Measurements from ENCODE around the gene DDIT3.

Gene DDIT3

GRCh38 chr12:57483466-57483865 lies 36.8 kb downstream of the DDIT3 start:
- TF ChIP-seq MAX (IDR thresholded peaks at IDR 0.05), result no peak
- TF ChIP-seq ZBTB7A (IDR thresholded peaks at IDR 0.05; ENCODE audit: low read depth), result no peak
- no peak for TF ChIP-seq YY1 (IDR thresholded peaks at IDR 0.05; ENCODE audit: low read depth)
- TF ChIP-seq TEAD4 (IDR thresholded peaks at IDR 0.05), result peak; percentile 65
- no peak for TF ChIP-seq TAF1 (IDR thresholded peaks at IDR 0.05; ENCODE audit: low read depth)
- no peak for TF ChIP-seq USF1 (IDR thresholded peaks at IDR 0.05)

GRCh38 chr12:57481671-57482070 lies 38.6 kb downstream of the DDIT3 start:
- TF ChIP-seq REST (IDR thresholded peaks at IDR 0.05; ENCODE audit: low read depth), result no peak
- no peak for TF ChIP-seq ZBTB7A (IDR thresholded peaks at IDR 0.05; ENCODE audit: low read depth)
- no peak for TF ChIP-seq CREB1 (IDR thresholded peaks at IDR 0.05; ENCODE audit: low read depth)
- no peak for TF ChIP-seq TCF12 (IDR thresholded peaks at IDR 0.05; ENCODE audit: low read depth)
- TF ChIP-seq USF1 (IDR thresholded peaks at IDR 0.05), result no peak
- TF ChIP-seq NFIC (IDR thresholded peaks at IDR 0.05), result no peak
- no peak for TF ChIP-seq TEAD4 (IDR thresholded peaks at IDR 0.05)
- no peak for TF ChIP-seq EP300 (IDR thresholded peaks at IDR 0.05; ENCODE audit: borderline replicate concordance)
- TF ChIP-seq TAF1 (IDR thresholded peaks at IDR 0.05; ENCODE audit: low read depth), result no peak
- no peak for TF ChIP-seq EGR1 (IDR thresholded peaks at IDR 0.05)
- TF ChIP-seq RAD21 (IDR thresholded peaks at IDR 0.05; ENCODE audit: low read depth), result no peak
- no peak for TF ChIP-seq FOXM1 (IDR thresholded peaks at IDR 0.05; ENCODE audit: borderline replicate concordance, low read depth)
- no peak for TF ChIP-seq CEBPB (IDR thresholded peaks at IDR 0.05)
- TF ChIP-seq YY1 (IDR thresholded peaks at IDR 0.05; ENCODE audit: low read depth), result no peak
- TF ChIP-seq MAX (IDR thresholded peaks at IDR 0.05), result no peak

GRCh38 chr12:57479376-57480115 lies 40.8 kb downstream of the DDIT3 start, which contains the start of gene ARHGAP9:
ARHGAP9 (minus strand) TSS chr12:57479866; CDS start chr12:57479406, 460 bp downstream.
- no peak for TF ChIP-seq USF1 (IDR thresholded peaks at IDR 0.05)

- TF ChIP-seq EP300 (IDR thresholded peaks at IDR 0.05; ENCODE audit: borderline replicate concordance), result no peak
- TF ChIP-seq YY1 (IDR thresholded peaks at IDR 0.05; ENCODE audit: low read depth), result no peak
- no peak for TF ChIP-seq ZBTB7A (IDR thresholded peaks at IDR 0.05; ENCODE audit: low read depth)
- TF ChIP-seq TEAD4 (IDR thresholded peaks at IDR 0.05), result no peak
- no peak for TF ChIP-seq TCF12 (IDR thresholded peaks at IDR 0.05; ENCODE audit: low read depth)
- no peak for TF ChIP-seq NFIC (IDR thresholded peaks at IDR 0.05)
- TF ChIP-seq USF1 (IDR thresholded peaks at IDR 0.05), result no peak
- no peak for TF ChIP-seq EGR1 (IDR thresholded peaks at IDR 0.05)
- no peak for TF ChIP-seq CREB1 (IDR thresholded peaks at IDR 0.05; ENCODE audit: low read depth)
- no peak for TF ChIP-seq FOXM1 (IDR thresholded peaks at IDR 0.05; ENCODE audit: borderline replicate concordance, low read depth)
- TF ChIP-seq RAD21 (IDR thresholded peaks at IDR 0.05; ENCODE audit: low read depth), result no peak
- no peak for TF ChIP-seq CEBPB (IDR thresholded peaks at IDR 0.05)
- no peak for TF ChIP-seq TAF1 (IDR thresholded peaks at IDR 0.05; ENCODE audit: low read depth)
- no peak for TF ChIP-seq REST (IDR thresholded peaks at IDR 0.05; ENCODE audit: low read depth)
Measured at GRCh38 chr12:57479043-57479375, 41.3 kb downstream of the DDIT3 start.
